ENCODE results near the gene DBN1.

Gene DBN1

DNA sequence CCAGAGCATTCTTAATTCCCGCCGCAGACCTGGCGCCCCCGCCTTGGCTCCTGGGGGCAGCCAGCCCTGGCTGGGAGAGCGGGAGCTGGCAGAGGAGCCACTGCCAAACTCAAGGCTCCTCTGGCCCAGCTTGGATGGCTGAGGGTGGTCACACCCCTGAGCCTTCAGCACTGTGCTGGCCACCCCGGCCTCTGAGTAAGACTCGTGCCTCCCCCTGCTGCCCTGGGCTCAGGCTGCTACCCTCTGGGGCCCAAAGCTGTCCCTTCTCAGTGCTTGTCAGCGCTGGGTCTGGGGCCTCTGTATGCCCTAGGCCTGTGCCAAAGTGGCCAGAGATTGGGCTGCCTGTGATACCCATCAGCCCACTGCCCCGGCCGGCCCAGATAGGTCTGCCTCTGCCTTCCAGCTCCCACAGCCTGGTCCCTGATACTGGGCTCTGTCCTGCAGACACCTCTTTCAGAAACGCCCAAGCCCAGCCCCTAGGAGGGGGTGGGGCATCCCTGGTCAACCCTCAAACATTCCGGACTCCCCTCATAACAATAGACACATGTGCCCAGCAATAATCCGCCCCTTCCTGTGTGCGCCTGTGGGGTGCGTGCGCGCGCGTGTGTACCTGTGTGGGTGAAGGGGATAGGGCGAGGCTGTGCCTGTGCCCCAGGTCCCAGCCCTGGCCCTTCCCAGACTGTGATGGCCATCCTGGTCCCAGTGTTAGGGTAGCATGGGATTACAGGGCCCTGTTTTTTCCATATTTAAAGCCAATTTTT, 31.2 kb downstream of the DBN1 start:
- WGBS = 94% methylated on average over 20 of the region's 20 CpGs
- no peak overlapping the region for H3K4ac ChIP-seq (ENCODE audit: low read depth in 1 of 2, low read length in 2 of 2)
- H2AK5ac ChIP-seq (ENCODE audit: low read length, severe bottlenecking) = no peak overlapping the region
- no peak overlapping the region for H3K27ac ChIP-seq (ENCODE audit: low read length, poor library complexity, severe bottlenecking)
- H2BK15ac ChIP-seq (ENCODE audit: low read depth, poor library complexity, severe bottlenecking) = no peak overlapping the region
- H3K9ac ChIP-seq (ENCODE audit: low read length) = no peak overlapping the region
- H3K36me3 ChIP-seq (ENCODE audit: control insufficient read depth in 1 of 2, insufficient read depth in 2 of 2, low read depth in 1 of 2, low read length in 2 of 2) = peaks cover 25 to 49% of the 10 kb centered on the region in 2 experiments
- H2AFZ ChIP-seq (ENCODE audit: low read depth, low read length) = no peak overlapping the region
- no peak overlapping the region for H3K14ac ChIP-seq (ENCODE audit: low read length in 2 of 2)
- no peak overlapping the region for H3K4me2 ChIP-seq (ENCODE audit: low read length, poor library complexity, severe bottlenecking)
- H2BK120ac ChIP-seq (ENCODE audit: low read depth, low read length) = no peak overlapping the region
- peaks cover 13% of the 10 kb centered on the region for H3K4me1 ChIP-seq (ENCODE audit: control insufficient read depth, insufficient read depth, low read depth, low read length)
- H2BK12ac ChIP-seq (ENCODE audit: low read length in 2 of 2) = peak overlapping the region in 1 of 2 experiments; percentile 25
- H3K27me3 ChIP-seq (ENCODE audit: control insufficient read depth in 1 of 2, insufficient read depth in 1 of 2, low read length in 2 of 2) = peaks cover 0 to 10% of the 10 kb centered on the region in 2 experiments
- no peak overlapping the region for H4K91ac ChIP-seq (ENCODE audit: low read length)
- no peak overlapping the region for H3K23ac ChIP-seq (ENCODE audit: low read length in 2 of 2)
- no peak overlapping the region for H2BK5ac ChIP-seq (ENCODE audit: low read depth, low read length, poor library complexity, severe bottlenecking)
- H3K4me3 ChIP-seq (ENCODE audit: insufficient read depth in 1 of 2, low read depth in 1 of 2, low read length in 2 of 2) = no peak overlapping the region
- H3K9me3 ChIP-seq (ENCODE audit: control insufficient read depth, low read length) = no peaks in the 10 kb centered on the region
- no peaks in the 10 kb centered on the region for H3K79me1 ChIP-seq (replicated peaks; ENCODE audit: low read length, poor library complexity, severe bottlenecking)
- H4K8ac ChIP-seq (ENCODE audit: low read length) = no peak overlapping the region
- no peak overlapping the region for H3K18ac ChIP-seq (ENCODE audit: low read depth in 1 of 2, low read length in 2 of 2)
- DNase-seq = no peak

GRCh38 chr5:177440990-177441780, 32.2 kb downstream of the DBN1 start:
- H3K4me2 ChIP-seq (ENCODE audit: low read length, poor library complexity, severe bottlenecking) = no peak overlapping the region
- no peak overlapping the region for H2BK15ac ChIP-seq (ENCODE audit: low read depth, poor library complexity, severe bottlenecking)
- no peak overlapping the region for H3K27ac ChIP-seq (ENCODE audit: low read length, poor library complexity, severe bottlenecking)
- peaks cover 8% of the 10 kb centered on the region for H3K4me1 ChIP-seq (ENCODE audit: control insufficient read depth, insufficient read depth, low read depth, low read length)
- H2BK12ac ChIP-seq (ENCODE audit: low read length in 2 of 2) = no peak overlapping the region
- no peak overlapping the region for H3K9ac ChIP-seq (ENCODE audit: low read length)
- H2AK5ac ChIP-seq (ENCODE audit: low read length, severe bottlenecking) = no peak overlapping the region
- peaks cover 0 to 10% of the 10 kb centered on the region in 2 experiments for H3K27me3 ChIP-seq (ENCODE audit: control insufficient read depth in 1 of 2, insufficient read depth in 1 of 2, low read length in 2 of 2)
- H3K14ac ChIP-seq (ENCODE audit: low read length in 2 of 2) = no peak overlapping the region
- peaks cover 31 to 56% of the 10 kb centered on the region in 2 experiments for H3K36me3 ChIP-seq (ENCODE audit: control insufficient read depth in 1 of 2, insufficient read depth in 2 of 2, low read depth in 1 of 2, low read length in 2 of 2)
- H3K4ac ChIP-seq (ENCODE audit: low read depth in 1 of 2, low read length in 2 of 2) = no peak overlapping the region
- H3K4me3 ChIP-seq (ENCODE audit: insufficient read depth in 1 of 2, low read depth in 1 of 2, low read length in 2 of 2) = no peak overlapping the region
- H4K8ac ChIP-seq (ENCODE audit: low read length) = no peak overlapping the region
- DNase-seq = no peak
- no peak overlapping the region for H2AFZ ChIP-seq (ENCODE audit: low read depth, low read length)
- H3K23ac ChIP-seq (ENCODE audit: low read length in 2 of 2) = no peak overlapping the region
- no peaks in the 10 kb centered on the region for H3K79me1 ChIP-seq (replicated peaks; ENCODE audit: low read length, poor library complexity, severe bottlenecking)
- no peak overlapping the region for H4K91ac ChIP-seq (ENCODE audit: low read length)
- H3K18ac ChIP-seq (ENCODE audit: low read depth in 1 of 2, low read length in 2 of 2) = no peak overlapping the region
- 94% methylated on average over 23 of the region's 26 CpGs for WGBS
- no peaks in the 10 kb centered on the region for H3K9me3 ChIP-seq (ENCODE audit: control insufficient read depth, low read length)
- no peak overlapping the region for H2BK120ac ChIP-seq (ENCODE audit: low read depth, low read length)
- no peak overlapping the region for H2BK5ac ChIP-seq (ENCODE audit: low read depth, low read length, poor library complexity, severe bottlenecking)

DNA sequence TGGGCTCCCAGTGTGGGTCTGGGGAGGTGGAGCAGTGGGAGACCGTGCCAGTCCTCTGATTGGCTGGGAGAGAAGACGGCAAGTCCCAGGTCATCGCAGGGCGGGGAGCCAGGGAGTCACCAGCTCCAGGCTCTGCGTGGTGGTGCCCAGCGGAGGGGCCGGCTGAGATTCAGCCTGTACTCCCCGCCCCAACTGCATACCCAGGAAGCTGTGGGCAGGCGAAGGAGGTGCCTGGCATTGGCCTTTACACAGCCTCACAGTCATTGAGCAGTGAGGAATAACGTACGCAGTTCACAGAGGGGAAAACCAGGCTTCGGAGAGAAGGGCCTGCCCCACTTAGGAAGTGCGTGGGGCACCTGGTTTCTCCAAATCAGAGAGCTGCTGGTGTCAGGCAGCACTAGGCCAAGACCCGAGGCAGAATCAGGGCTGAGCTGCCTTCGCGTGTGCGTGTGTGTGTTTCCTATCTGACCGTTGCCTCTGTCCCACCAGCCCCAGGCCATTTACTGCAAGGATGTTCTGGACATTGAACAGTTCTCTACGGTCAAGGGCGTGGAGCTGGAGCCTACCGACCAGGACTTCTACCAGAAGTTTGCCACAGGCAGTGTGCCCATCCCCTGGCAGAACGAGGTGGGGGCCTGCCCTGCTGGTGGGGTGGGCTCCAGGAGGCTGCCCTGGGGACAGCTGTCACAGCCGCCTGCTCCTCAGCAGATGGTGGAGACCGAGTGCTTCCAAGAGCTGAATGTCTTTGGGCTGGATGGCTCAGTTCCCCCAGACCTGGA, 33.0 kb downstream of the DBN1 start:
- Histone ChIP-seq H3K9ac (ENCODE audit: low read length) (no peak overlapping the region), H3K23ac (ENCODE audit: low read length in 2 of 2) (no peak overlapping the region), H3K14ac (ENCODE audit: low read length in 2 of 2) (no peak overlapping the region), H2BK15ac (ENCODE audit: low read depth, poor library complexity, severe bottlenecking) (no peak overlapping the region), H3K4me3 (ENCODE audit: insufficient read depth in 1 of 2, low read depth in 1 of 2, low read length in 2 of 2) (no peak overlapping the region), H4K91ac (ENCODE audit: low read length) (no peak overlapping the region), H2BK120ac (ENCODE audit: low read depth, low read length) (no peak overlapping the region), H3K36me3 (ENCODE audit: control insufficient read depth in 1 of 2, insufficient read depth in 2 of 2, low read depth in 1 of 2, low read length in 2 of 2) (peaks cover 37 to 63% of the 10 kb centered on the region in 2 experiments), H2BK5ac (ENCODE audit: low read depth, low read length, poor library complexity, severe bottlenecking) (no peak overlapping the region), H4K8ac (ENCODE audit: low read length) (no peak overlapping the region), H3K79me1 (replicated peaks; ENCODE audit: low read length, poor library complexity, severe bottlenecking) (no peaks in the 10 kb centered on the region), H3K27me3 (ENCODE audit: control insufficient read depth in 1 of 2, insufficient read depth in 1 of 2, low read length in 2 of 2) (peaks cover 0 to 8% of the 10 kb centered on the region in 2 experiments), H3K4me1 (ENCODE audit: control insufficient read depth, insufficient read depth, low read depth, low read length) (peaks cover 4% of the 10 kb centered on the region), H2BK12ac (ENCODE audit: low read length in 2 of 2) (no peak overlapping the region), H2AK5ac (ENCODE audit: low read length, severe bottlenecking) (no peak overlapping the region), H3K4me2 (ENCODE audit: low read length, poor library complexity, severe bottlenecking) (no peak overlapping the region), H3K4ac (ENCODE audit: low read depth in 1 of 2, low read length in 2 of 2) (no peak overlapping the region), H3K9me3 (ENCODE audit: control insufficient read depth, low read length) (no peaks in the 10 kb centered on the region), H2AFZ (ENCODE audit: low read depth, low read length) (no peak overlapping the region), H3K18ac (ENCODE audit: low read depth in 1 of 2, low read length in 2 of 2) (no peak overlapping the region), H3K27ac (ENCODE audit: low read length, poor library complexity, severe bottlenecking) (no peak overlapping the region)
- 88% methylated on average over 24 of the region's 24 CpGs for WGBS
- no peak for DNase-seq

Data from mesenchymal stem cell (in vitro differentiated cells and primary cell).